GM19468 (cell line): Measurements from ENCODE around the gene MGP.

Source experiments
- ATAC-seq: cut with Tn5 transposase; IDR thresholded peaks from one replicate; pipeline ENCODE4 v1.9.1; 2021; ENCODE audit warnings: mild to moderate bottlenecking, moderate library complexity, moderate number of reproducible peaks; ENCODE audit not compliant: unreplicated experiment; ENCODE audit errors: extremely low read depth

The MGP gene

DNA sequence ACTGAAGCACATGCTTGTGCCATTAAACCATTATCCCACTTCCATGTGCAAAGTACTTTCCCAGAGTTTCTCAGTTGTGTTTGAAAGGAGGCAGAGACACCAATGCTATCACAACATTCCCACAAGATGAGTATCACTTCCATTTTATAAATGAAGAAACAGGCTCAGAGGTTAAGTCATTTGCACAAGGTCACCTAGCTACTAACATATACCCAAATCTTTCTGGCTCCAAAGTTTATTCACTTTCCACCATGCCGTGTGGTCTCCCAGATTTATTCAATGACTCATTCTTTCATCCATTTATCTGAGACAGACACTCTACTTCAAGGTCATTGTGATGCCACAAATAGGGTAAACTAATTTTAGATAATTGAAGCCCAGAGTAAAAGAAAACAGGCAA lies 51.7 kb downstream of the MGP start:
- no peak for ATAC-seq

DNA sequence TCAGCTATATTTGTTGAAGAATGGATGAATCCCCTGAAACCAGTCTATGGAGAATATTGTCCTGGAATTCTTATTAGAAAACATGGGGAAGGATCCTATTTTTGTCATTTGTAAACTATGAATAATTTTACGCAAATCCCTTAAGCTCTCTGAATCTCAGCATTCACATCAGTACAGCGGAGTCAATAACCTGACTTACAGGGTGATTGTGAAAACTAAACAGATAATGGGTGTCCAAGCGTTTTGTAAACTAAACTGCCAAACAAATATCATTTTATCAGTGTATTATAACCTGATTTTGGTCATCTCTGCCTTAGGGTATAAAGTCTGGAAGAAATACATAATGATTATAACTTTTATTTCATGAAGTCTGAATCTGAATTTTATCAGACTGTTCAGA lies 52.3 kb downstream of the MGP start:
- no peak for ATAC-seq
